Naive thymus-derived CD4-positive, alpha-beta T cell (primary cell): ENCODE results near the gene LAPTM5. TPM values are rescaled to one million over a fixed set of nuclear protein-coding genes. Genes with fewer than 3 reads are reported as not detected.

Experiments used
- ATAC-seq: fragments of 150-1000 bp; cut with Tn5 transposase; 2 replicates; pipeline ENCODE4 v1.10.0; 2021; ENCODE audit warnings: mild to moderate bottlenecking, moderate library complexity
- CTCF ChIA-PET: fragments of 350-600 bp; sonication (Branson Sonifier 250); formaldehyde crosslinking; loops from one replicate; lab custom pipeline; 2021; ENCODE audit warnings: antibody characterized with exemption; lab: Charles Lee
- POLR2A ChIA-PET: fragments of 350-600 bp; sonication (Branson Sonifier 250); formaldehyde crosslinking; loops from one replicate; lab custom pipeline; 2021; ENCODE audit warnings: antibody characterized with exemption, inconsistent platforms; lab: Charles Lee
- DNase-seq, 9 donors: peaks; one replicate each; pipeline versions ENCODE4 v3.0.0 to v3.0.0-alpha.2; 2020 to 2022; ENCODE audit warnings: mixed read lengths in 1 of 9
- H3K27ac ChIP-seq: one replicate; pipeline ENCODE4 v1.7.0; 2013; ENCODE audit warnings: mild to moderate bottlenecking, low read depth, low read length, moderate library complexity
- H3K27me3 ChIP-seq, 2 donors: one replicate each; pipeline ENCODE4 v1.7.0; 2013; ENCODE audit warnings: low read length in 2 of 2, mild to moderate bottlenecking in 2 of 2, moderate library complexity in 2 of 2; ENCODE audit not compliant: control insufficient read depth in 2 of 2, insufficient read depth in 2 of 2
- H3K36me3 ChIP-seq, 3 experiments: 1 replicate in 2 of 3; 2 replicates in 1 of 3; pipeline ENCODE4 v1.7.0; 2013; ENCODE audit warnings: low read length in 3 of 3, mild to moderate bottlenecking in 3 of 3, moderate library complexity in 1 of 3; ENCODE audit not compliant: insufficient read depth in 3 of 3, control insufficient read depth in 2 of 3
- H3K4me1 ChIP-seq, 2 donors: one replicate each; pipeline ENCODE4 v1.7.0; 2013; ENCODE audit warnings: low read length in 2 of 2, mild to moderate bottlenecking in 2 of 2, moderate library complexity in 1 of 2; ENCODE audit not compliant: control insufficient read depth in 2 of 2, insufficient read depth in 2 of 2
- H3K4me3 ChIP-seq: 2 replicates; pipeline ENCODE4 v1.7.0; 2013; ENCODE audit warnings: mild to moderate bottlenecking, low read length
- H3K9me3 ChIP-seq, 3 experiments: 1 replicate in 2 of 3; 2 replicates in 1 of 3; pipeline ENCODE4 v1.7.0; 2013; ENCODE audit warnings: low read length in 3 of 3; ENCODE audit not compliant: control insufficient read depth in 2 of 3
- H3K27ac Mint-ChIP-seq, 9 donors: one replicate each; pipeline ENCODE4 v1.8.0; 2020 to 2022; ENCODE audit warnings: mixed read lengths in 9 of 9, mild to moderate bottlenecking in 8 of 9, moderate library complexity in 5 of 9, inconsistent platforms in 2 of 9
- H3K27me3 Mint-ChIP-seq, 5 donors: one replicate each; pipeline ENCODE4 v1.8.0; 2021 to 2022; ENCODE audit warnings: mixed read lengths in 5 of 5, mild to moderate bottlenecking in 1 of 5
- H3K36me3 Mint-ChIP-seq, 5 donors: one replicate each; pipeline ENCODE4 v1.8.0; 2020 to 2022; ENCODE audit warnings: mixed read lengths in 5 of 5, mild to moderate bottlenecking in 3 of 5, inconsistent platforms in 1 of 5
- H3K4me1 Mint-ChIP-seq, 7 donors: one replicate each; pipeline ENCODE4 v1.8.0; 2020 to 2022; ENCODE audit warnings: mixed read lengths in 7 of 7, mild to moderate bottlenecking in 3 of 7, inconsistent platforms in 1 of 7
- H3K4me3 Mint-ChIP-seq, 10 donors: one replicate each; pipeline ENCODE4 v1.8.0; 2020 to 2022; ENCODE audit warnings: mild to moderate bottlenecking in 10 of 10, mixed read lengths in 10 of 10, moderate library complexity in 6 of 10, inconsistent platforms in 2 of 10
- H3K9me3 Mint-ChIP-seq, 11 donors: one replicate each; pipeline ENCODE4 v1.8.0; 2020 to 2022; ENCODE audit warnings: mixed read lengths in 11 of 11, mild to moderate bottlenecking in 4 of 11, inconsistent platforms in 1 of 11, moderate library complexity in 1 of 11
- intact Hi-C, 2 donors: fragments of 100-400 bp; cut with micrococcal nuclease; formaldehyde crosslinking; loops; one replicate each; pipeline ENCODE4 v1.15.1; 2023
- polyA plus RNA-seq, 2 donors: library from polyadenylated mRNA; unstranded; fragments of 300-500 nt; fragmentation: Illumina TruSeq; gene quantifications; one replicate each; pipeline ENCODE4 v1.2.3, GENCODE V29; 2021
- total RNA-seq, 6 experiments: library from RNA in 5 of 6; stranded (reverse) in 5 of 6; gene quantifications; 1 replicate in 5 of 6; 2 replicates in 1 of 6; pipeline ENCODE4 v1.2.3 and lab custom pipeline; 2021 to 2026

LAPTM5 gene
- total and polyA plus RNA-seq, 7 experiments from 2014 or later = 464 to 783 (median 575) TPM

GRCh38 chr1:30726236-30726635, 31.3 kb downstream of the LAPTM5 start:
- no peak for ATAC-seq
- Histone ChIP-seq H3K27ac (no peak overlapping the region), H3K4me1 (peaks cover 0 to 19% of the 10 kb centered on the region in 2 donors), H3K4me3 (no peak overlapping the region), H3K27me3 (no peaks in the 10 kb centered on the region), H3K9me3 (no peaks in the 10 kb centered on the region), H3K36me3 (peaks cover 0 to 67% (median 7%) of the 10 kb centered on the region in 3 experiments)
- Mint-ChIP-seq H3K36me3 (peaks cover 0 to 19% (median 3%) of the 10 kb centered on the region in 5 donors), H3K9me3 (peaks cover 0 to 2% (median 0%) of the 10 kb centered on the region in 11 donors), H3K27ac (peak overlapping the region in 1 of 9 donors; percentile 51), H3K4me3 (no peak overlapping the region), H3K4me1 (peaks cover 7 to 45% (median 27%) of the 10 kb centered on the region in 7 donors), H3K27me3 (no peaks in the 10 kb centered on the region)
- no peak for DNase-seq
- intact Hi-C loops = no loop called here
- ChIA-PET CTCF (interaction anchor here (0.6 to 6.1 kb wide), 4 partner anchors 35 to 633 kb away, joined by 3 to 55 read pairs (median 7); no protein-coding TSS in a partner anchor), POLR2A (interaction anchor here (42.4 kb wide), 1 partner anchor 29 kb away, joined by 1281 read pairs; the partner anchor contains the start of gene LAPTM5)

- H3K27ac ChIP-seq = no peak overlapping the region
- H3K4me3 Mint-ChIP-seq = peak overlapping the region in 1 of 10 donors; percentile 12
- H3K27ac Mint-ChIP-seq = peak overlapping the region in 7 of 9 donors; percentile 25 to 80 (median 58)
- intact Hi-C loops = no loop called here
- ChIA-PET CTCF (interaction anchor here (0.6 to 6.1 kb wide), 5 partner anchors 17 to 634 kb away, joined by 3 to 55 read pairs (median 6); no protein-coding TSS in a partner anchor), POLR2A (interaction anchor here (1.6 to 42.4 kb wide), 2 partner anchors 30 to 54 kb away, joined by 7 to 1281 read pairs; partner anchors contain the start of gene LAPTM5)
- no peaks in the 10 kb centered on the region for H3K27me3 ChIP-seq
- peaks cover 0 to 20% (median 3%) of the 10 kb centered on the region in 5 donors for H3K36me3 Mint-ChIP-seq
- no peak overlapping the region for H3K4me3 ChIP-seq
- H3K4me1 ChIP-seq = peaks cover 0 to 23% of the 10 kb centered on the region in 2 donors
- H3K27me3 Mint-ChIP-seq = no peaks in the 10 kb centered on the region
- peaks cover 7 to 42% (median 27%) of the 10 kb centered on the region in 7 donors for H3K4me1 Mint-ChIP-seq
- no peak for ATAC-seq
- H3K9me3 Mint-ChIP-seq = peaks cover 0 to 2% (median 0%) of the 10 kb centered on the region in 11 donors
- H3K36me3 ChIP-seq = peaks cover 0 to 68% (median 7%) of the 10 kb centered on the region in 3 experiments
- no peak for DNase-seq
- no peaks in the 10 kb centered on the region for H3K9me3 ChIP-seq
Observed at GRCh38 chr1:30725450-30726095, 32.0 kb downstream of the LAPTM5 start.

GRCh38 chr1:30724655-30725421, 32.7 kb downstream of the LAPTM5 start:
- no peak for DNase-seq
- intact Hi-C loops = no loop called here
- no peak overlapping the region for H3K4me3 ChIP-seq
- H3K9me3 Mint-ChIP-seq = peaks cover 0 to 2% (median 0%) of the 10 kb centered on the region in 11 donors
- peaks cover 11 to 47% (median 34%) of the 10 kb centered on the region in 7 donors for H3K4me1 Mint-ChIP-seq
- no peak overlapping the region for H3K4me3 Mint-ChIP-seq
- ChIA-PET CTCF (interaction anchor here (0.9 to 6.1 kb wide), 5 partner anchors 18 to 77 kb away, joined by 3 to 55 read pairs (median 6); no protein-coding TSS in a partner anchor), POLR2A (interaction anchor here (1.6 to 42.4 kb wide), 2 partner anchors 30 to 54 kb away, joined by 7 to 1281 read pairs; partner anchors contain the start of gene LAPTM5)
- H3K9me3 ChIP-seq = no peaks in the 10 kb centered on the region
- no peak for ATAC-seq
- H3K36me3 Mint-ChIP-seq = peaks cover 0 to 20% (median 3%) of the 10 kb centered on the region in 5 donors
- no peaks in the 10 kb centered on the region for H3K27me3 Mint-ChIP-seq
- H3K36me3 ChIP-seq = peaks cover 0 to 63% (median 7%) of the 10 kb centered on the region in 3 experiments
- H3K27ac Mint-ChIP-seq = peak overlapping the region in 7 of 9 donors; percentile 25 to 80 (median 46)
- H3K4me1 ChIP-seq = peaks cover 3 to 31% of the 10 kb centered on the region in 2 donors
- H3K27me3 ChIP-seq = no peaks in the 10 kb centered on the region
- no peak overlapping the region for H3K27ac ChIP-seq

GRCh38 chr1:30724175-30724574, 33.4 kb downstream of the LAPTM5 start:
- ATAC-seq = no peak
- Mint-ChIP-seq H3K27ac (peak overlapping the region in 5 of 9 donors; percentile 25 to 83 (median 69)), H3K4me3 (no peak overlapping the region), H3K4me1 (peaks cover 16 to 53% (median 40%) of the 10 kb centered on the region in 7 donors), H3K9me3 (peaks cover 0 to 2% (median 0%) of the 10 kb centered on the region in 11 donors), H3K36me3 (peaks cover 0 to 20% (median 3%) of the 10 kb centered on the region in 5 donors), H3K27me3 (no peaks in the 10 kb centered on the region)
- H3K9me3 ChIP-seq = no peaks in the 10 kb centered on the region
- no peak overlapping the region for H3K27ac ChIP-seq
- no peak overlapping the region for H3K4me3 ChIP-seq
- H3K27me3 ChIP-seq = no peaks in the 10 kb centered on the region
- DNase-seq = no peak
- ChIA-PET CTCF (interaction anchor here (0.9 to 6.1 kb wide), 3 partner anchors 19 to 78 kb away, joined by 3 to 55 read pairs (median 6); no protein-coding TSS in a partner anchor), POLR2A (interaction anchor here (0.6 to 42.4 kb wide), 3 partner anchors 31 to 260 kb away, joined by 4 to 1281 read pairs (median 7); partner anchors contain the start of gene LAPTM5)
- peaks cover 0 to 63% (median 7%) of the 10 kb centered on the region in 3 experiments for H3K36me3 ChIP-seq
- intact Hi-C loops = no loop called here
- peaks cover 10 to 37% of the 10 kb centered on the region in 2 donors for H3K4me1 ChIP-seq

GRCh38 chr1:30723331-30723755, 34.2 kb downstream of the LAPTM5 start, which contains the start of gene MATN1:
Gene MATN1, minus strand, starts transcription at chr1:30723585. Its CDS starts 34 bp downstream, at chr1:30723551.
- DNase-seq (no peak), ATAC-seq (no peak)
- H3K4me1 ChIP-seq = peaks cover 10 to 37% of the 10 kb centered on the region in 2 donors
- no peaks in the 10 kb centered on the region for H3K27me3 ChIP-seq
- H3K9me3 ChIP-seq = no peaks in the 10 kb centered on the region
- intact Hi-C loops = no loop called here
- POLR2A ChIA-PET = interaction anchor here (42.4 kb wide), 1 partner anchor 32 kb away, joined by 1281 read pairs; the partner anchor contains the start of gene LAPTM5
- H3K36me3 Mint-ChIP-seq = peaks cover 0 to 20% (median 3%) of the 10 kb centered on the region in 5 donors
- CTCF ChIA-PET = interaction anchor here (0.5 to 6.1 kb wide), 4 partner anchors 38 to 1917 kb away, joined by 3 to 55 read pairs (median 4); no protein-coding TSS in a partner anchor
- no peak within 1 kb of the TSS for H3K27ac ChIP-seq
- peak within 1 kb of the TSS in 5 of 9 donors; percentile 25 to 83 (median 69) for H3K27ac Mint-ChIP-seq
- no peaks in the 10 kb centered on the region for H3K27me3 Mint-ChIP-seq
- H3K4me3 ChIP-seq = no peak within 1 kb of the TSS
- H3K4me1 Mint-ChIP-seq = peaks cover 16 to 53% (median 40%) of the 10 kb centered on the region in 7 donors
- H3K4me3 Mint-ChIP-seq = peak within 1 kb of the TSS in 3 of 10 donors; percentile 4 to 34 (median 26)
- H3K36me3 ChIP-seq = peaks cover 0 to 63% (median 7%) of the 10 kb centered on the region in 3 experiments
- H3K9me3 Mint-ChIP-seq = peaks cover 0 to 2% (median 0%) of the 10 kb centered on the region in 11 donors
